Measurements from ENCODE around the gene CMTM1. TPM values are rescaled to one million over a fixed set of nuclear protein-coding genes. Genes with fewer than 3 reads are reported as not detected.

Gene CMTM1
- total RNA-seq, 1 experiment from 2014 or later: 2.6 TPM

GRCh38 chr16:66548068-66548467 is 18.2 kb upstream of the CMTM1 start:
- TF ChIP-seq CTCF (conservative IDR thresholded peaks at IDR 0.05): no peak
- no peak overlapping the region for H2BK120ac ChIP-seq (ENCODE audit: low read depth, low read length, poor library complexity, severe bottlenecking)
- H3K9me3 ChIP-seq (ENCODE audit: control insufficient read depth, low read depth, low read length): no peaks in the 10 kb centered on the region
- H3K79me2 ChIP-seq (ENCODE audit: insufficient read depth, low read length): no peaks in the 10 kb centered on the region
- no peaks in the 10 kb centered on the region for H3K79me1 ChIP-seq (ENCODE audit: insufficient read depth, low read depth, low read length, poor library complexity, severe bottlenecking)
- no peak overlapping the region for H2BK20ac ChIP-seq (ENCODE audit: low read depth, low read length, poor library complexity, severe bottlenecking)
- H3K56ac ChIP-seq (ENCODE audit: insufficient read length, low read depth, low read length): no peak overlapping the region
- no peak for DNase-seq
- no peaks in the 10 kb centered on the region for H3K4me1 ChIP-seq (ENCODE audit: insufficient read depth, low read length)
- peaks cover 12% of the 10 kb centered on the region for H3K23me2 ChIP-seq (ENCODE audit: insufficient read length, low read depth, low read length, poor library complexity, severe bottlenecking)
- H3K27ac ChIP-seq (ENCODE audit: insufficient read length, low read depth, low read length): no peak overlapping the region
- no peak overlapping the region for H3K4me3 Mint-ChIP-seq
- WGBS (ENCODE audit: extremely low coverage, insufficient read length, low lambda C conversion rate): no CpG with 5 or more reads among the region's 4 CpGs
- H4K91ac ChIP-seq (ENCODE audit: insufficient read length, low read depth, low read length): no peak overlapping the region
- H3K23ac ChIP-seq (ENCODE audit: insufficient read length, low read depth, low read length): no peak overlapping the region
- H3T11ph ChIP-seq (ENCODE audit: low read length): no peak overlapping the region
- H2BK12ac ChIP-seq (ENCODE audit: insufficient read length, low read depth, low read length): no peak overlapping the region
- peaks cover 3 to 5% of the 10 kb centered on the region in 2 experiments; a peak in 2 of 5 replicates for H3K9me3 Mint-ChIP-seq
- H2BK5ac ChIP-seq (ENCODE audit: insufficient read length, low read length): no peak overlapping the region
- no peak overlapping the region for H4K5ac ChIP-seq (ENCODE audit: insufficient read length, low read depth, low read length)
- no peak overlapping the region for H2BK15ac ChIP-seq (ENCODE audit: low read depth, low read length)
- no peak overlapping the region; a peak in 1 of 7 replicates for H3K27ac Mint-ChIP-seq
- H3K18ac ChIP-seq (ENCODE audit: insufficient read length, low read depth, low read length): no peak overlapping the region
- H3K9ac ChIP-seq (ENCODE audit: extremely low read depth, insufficient read length, low read length): no peak overlapping the region
- peaks cover 2 to 10% (median 4%) of the 10 kb centered on the region in 3 experiments; a peak in 5 of 7 replicates for H3K36me3 Mint-ChIP-seq (ENCODE audit: insufficient read depth in 1 of 3, low read depth in 3 of 3)
- H3K4me2 ChIP-seq (ENCODE audit: insufficient read depth, insufficient read length, low read length): no peak overlapping the region
- no peak overlapping the region for H2AK5ac ChIP-seq (ENCODE audit: insufficient read length, low read length)
- H4K8ac ChIP-seq (replicated peaks; ENCODE audit: insufficient read length, low read depth, low read length): no peak overlapping the region
- H4K20me1 ChIP-seq (ENCODE audit: control insufficient read depth, insufficient read depth, insufficient read length): no peaks in the 10 kb centered on the region
- H3K4me1 Mint-ChIP-seq: peaks cover 13 to 14% of the 10 kb centered on the region in 2 experiments
- no peak overlapping the region for H3K4ac ChIP-seq (ENCODE audit: low read depth, low read length)
- no peaks in the 10 kb centered on the region; the same call in 1 of the 2 replicates for H3K27me3 ChIP-seq (ENCODE audit: insufficient read depth, low read length)
- no peak overlapping the region for H2AFZ ChIP-seq (ENCODE audit: low read length)
- no peak overlapping the region for H3K14ac ChIP-seq (ENCODE audit: insufficient read depth, low read length)
- peaks cover 11% of the 10 kb centered on the region for H3K27me3 Mint-ChIP-seq (ENCODE audit: low read depth)

Measured in H9 (cell line).